Fibroblast of villous mesenchyme (primary cell): ENCODE data around the gene RIT2. TPM values are rescaled to one million over a fixed set of nuclear protein-coding genes. Genes with fewer than 3 reads are reported as not detected.
A peak's percentile ranks its signal among the peaks of the same experiment; 100 is the strongest.

Source experiments
- DNase-seq: peaks from one replicate; pipeline ENCODE4 v3.0.0-alpha.2; 2010; ENCODE audit warnings: low read depth
- H3K4me3 ChIP-seq: 2 replicates; pipeline ENCODE4 v1.5.1; 2011; ENCODE audit warnings: low read depth, mild to moderate bottlenecking, low read length
- total RNA-seq: library from RNA; depleted of rRNA; stranded (reverse); fragments of >200 nt; gene quantifications from 2 replicates; pipeline ENCODE4 v1.2.3, GENCODE V29; 2012
- TF ChIP-seq, protein P1 (sequence below): IDR thresholded peaks from 2 replicates; pipeline ENCODE4 v1.5.1; 2012; ENCODE audit warnings: low read depth, mild to moderate bottlenecking, low read length; ENCODE audit not compliant: insufficient read depth

The RIT2 gene
- total RNA-seq, 1 donor = not detected

DNA sequence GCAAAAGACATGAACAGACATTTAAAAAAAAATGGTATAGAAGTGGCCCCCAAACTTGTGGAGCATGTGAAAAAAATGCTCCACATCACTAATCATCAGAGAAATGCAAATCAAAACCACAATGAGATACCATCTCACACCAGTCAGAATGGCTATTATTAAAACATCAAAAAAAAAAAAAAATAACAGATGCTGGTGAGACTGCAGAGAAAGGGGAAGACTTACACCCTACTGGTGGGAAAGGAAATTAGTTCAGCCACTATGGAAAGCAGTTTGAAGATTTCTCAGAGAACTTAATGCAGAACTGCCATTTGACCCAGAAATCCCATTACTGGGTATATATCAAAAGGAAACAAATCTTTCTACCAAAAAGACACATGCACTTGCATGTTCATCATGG is 164.8 kb downstream of the RIT2 start:
- no peak overlapping the region for H3K4me3 ChIP-seq
- TF ChIP-seq, protein P1, sequence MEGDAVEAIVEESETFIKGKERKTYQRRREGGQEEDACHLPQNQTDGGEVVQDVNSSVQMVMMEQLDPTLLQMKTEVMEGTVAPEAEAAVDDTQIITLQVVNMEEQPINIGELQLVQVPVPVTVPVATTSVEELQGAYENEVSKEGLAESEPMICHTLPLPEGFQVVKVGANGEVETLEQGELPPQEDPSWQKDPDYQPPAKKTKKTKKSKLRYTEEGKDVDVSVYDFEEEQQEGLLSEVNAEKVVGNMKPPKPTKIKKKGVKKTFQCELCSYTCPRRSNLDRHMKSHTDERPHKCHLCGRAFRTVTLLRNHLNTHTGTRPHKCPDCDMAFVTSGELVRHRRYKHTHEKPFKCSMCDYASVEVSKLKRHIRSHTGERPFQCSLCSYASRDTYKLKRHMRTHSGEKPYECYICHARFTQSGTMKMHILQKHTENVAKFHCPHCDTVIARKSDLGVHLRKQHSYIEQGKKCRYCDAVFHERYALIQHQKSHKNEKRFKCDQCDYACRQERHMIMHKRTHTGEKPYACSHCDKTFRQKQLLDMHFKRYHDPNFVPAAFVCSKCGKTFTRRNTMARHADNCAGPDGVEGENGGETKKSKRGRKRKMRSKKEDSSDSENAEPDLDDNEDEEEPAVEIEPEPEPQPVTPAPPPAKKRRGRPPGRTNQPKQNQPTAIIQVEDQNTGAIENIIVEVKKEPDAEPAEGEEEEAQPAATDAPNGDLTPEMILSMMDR = no peak
- no peak for DNase-seq

DNA sequence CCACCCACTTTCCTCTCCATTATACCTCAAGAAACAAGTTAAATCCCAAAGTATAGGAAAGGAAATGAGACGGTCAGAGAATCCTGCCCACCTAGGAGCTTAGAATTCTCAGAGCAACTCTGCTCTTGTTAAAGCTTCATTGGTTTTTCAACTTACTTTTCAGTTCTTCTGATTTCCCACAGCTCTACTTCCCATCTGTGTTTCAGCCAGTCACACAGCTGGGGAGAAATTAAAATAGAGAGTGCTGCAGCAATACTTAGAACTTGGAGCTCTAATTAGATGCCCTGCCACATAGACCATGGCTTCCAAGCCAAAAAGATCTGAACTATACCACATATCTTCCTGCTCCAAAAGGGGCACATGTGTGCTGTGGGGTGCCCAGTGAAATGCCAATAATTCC is 166.7 kb downstream of the RIT2 start:
- no peak overlapping the region for H3K4me3 ChIP-seq
- no peak for DNase-seq
- TF ChIP-seq, protein P1 = no peak

DNA sequence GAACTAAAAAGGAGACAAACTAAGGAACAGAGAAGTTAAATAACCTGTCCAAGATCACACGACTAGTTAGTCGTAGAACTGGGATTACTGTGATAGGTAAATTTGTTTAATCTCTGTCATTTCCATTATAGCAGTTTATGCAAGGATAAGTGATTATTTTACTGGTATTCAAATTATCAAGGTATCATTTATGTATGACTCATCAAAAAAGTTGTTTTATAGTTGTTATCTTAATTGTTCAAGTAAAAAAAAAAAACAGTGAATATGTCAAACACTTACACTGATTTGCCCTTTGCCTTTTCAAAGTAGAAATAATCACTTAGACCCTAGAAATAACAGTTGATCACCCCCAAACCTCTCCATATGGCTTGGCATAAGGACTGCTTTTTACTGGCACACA is 173.6 kb downstream of the RIT2 start:
- H3K4me3 ChIP-seq = no peak overlapping the region
- TF ChIP-seq, protein P1 = no peak

DNA sequence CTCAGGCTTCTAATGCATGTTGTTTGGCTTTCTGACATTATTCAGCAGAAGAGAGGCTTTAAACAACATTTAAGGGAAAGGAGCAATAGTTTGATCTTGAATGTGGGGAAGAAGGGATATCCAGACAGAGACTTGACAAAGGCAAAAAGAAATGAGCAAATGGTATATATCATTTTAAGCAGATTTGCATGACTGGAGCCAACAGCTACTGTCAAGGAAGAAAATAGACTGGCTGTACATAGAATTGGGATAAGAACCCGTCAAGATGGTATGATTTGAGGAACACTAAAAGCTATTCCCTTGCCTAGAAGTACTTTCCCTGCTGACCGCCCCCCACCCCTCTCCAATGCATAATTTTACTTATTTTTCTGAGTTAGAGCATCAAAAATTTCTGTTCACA is 174.5 kb downstream of the RIT2 start:
- TF ChIP-seq, protein P1 = no peak
- H3K4me3 ChIP-seq = no peak overlapping the region
- no peak for DNase-seq

More for the DNA sequence above, 173.6 kb downstream of the RIT2 start:
- no peak for DNase-seq

DNA sequence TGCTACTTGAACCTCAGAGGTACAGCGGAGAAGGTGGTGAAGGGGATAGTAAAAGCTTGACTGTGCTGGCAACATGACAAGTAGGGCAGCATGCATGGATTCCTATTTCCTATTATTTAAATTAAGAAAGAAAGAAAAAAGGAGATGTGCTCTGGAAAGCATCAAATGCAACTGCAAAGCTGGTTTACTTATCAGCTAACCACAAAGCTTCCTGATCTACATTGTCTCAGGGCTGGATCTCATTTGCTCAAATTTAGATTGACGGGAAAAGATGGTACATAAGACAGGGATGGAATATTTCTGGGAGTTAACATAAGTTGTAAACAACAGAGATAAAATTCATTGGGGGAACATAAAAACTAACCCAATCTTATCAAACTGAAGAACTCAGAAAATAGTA is 178.0 kb downstream of the RIT2 start:
- TF ChIP-seq, protein P1 = no peak
- DNase-seq = peak; percentile 41
- H3K4me3 ChIP-seq = no peak overlapping the region

DNA sequence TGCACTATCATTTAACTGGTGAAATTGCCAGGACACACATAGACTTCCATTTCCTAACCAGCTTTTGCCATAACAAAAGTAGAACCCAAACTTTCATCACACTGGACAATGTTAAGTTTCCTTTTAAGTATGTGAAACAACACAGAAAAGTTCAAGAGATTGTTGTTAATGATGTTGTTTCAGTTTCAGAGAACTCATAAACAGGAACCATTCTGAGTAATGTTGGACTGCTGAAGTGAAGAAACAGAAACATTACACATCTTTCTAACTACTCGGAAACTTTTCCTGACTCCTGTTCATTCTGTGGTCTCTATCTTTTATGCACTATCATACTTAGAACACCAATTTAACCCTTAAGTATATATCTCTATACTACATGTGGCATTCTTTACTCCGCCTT is 179.2 kb downstream of the RIT2 start:
- DNase-seq = peak; percentile 52
- TF ChIP-seq, protein P1 = no peak
- H3K4me3 ChIP-seq = no peak overlapping the region

DNA sequence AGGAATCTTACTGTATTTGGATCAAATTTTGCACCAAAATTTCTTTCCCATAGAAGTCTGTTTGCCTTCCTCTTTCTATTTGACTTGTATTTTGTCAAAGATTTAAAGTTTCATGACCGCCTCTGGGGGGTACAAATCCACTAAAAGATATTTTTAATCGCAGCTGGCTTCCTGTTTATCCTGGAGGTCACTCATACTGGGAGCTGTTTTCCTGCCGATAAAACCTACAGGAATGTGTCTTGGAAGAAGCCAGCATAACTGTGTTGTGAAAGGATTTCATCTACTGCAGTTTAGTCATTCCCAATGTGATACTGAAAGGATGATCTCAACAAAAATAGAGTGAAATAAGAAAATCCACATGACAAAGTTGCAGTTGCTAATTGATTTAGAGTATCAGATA is 184.0 kb downstream of the RIT2 start:
- TF ChIP-seq, protein P1 = no peak
- peak; percentile 86 for DNase-seq
- H3K4me3 ChIP-seq = no peak overlapping the region
